ENCODE results near the gene WASHC4.
A peak's percentile ranks its signal among the peaks of the same experiment; 100 is the strongest.
"Not testable (repeated sequence)": the region's sequence is repeated elsewhere in the genome, so short reads cannot be mapped to it uniquely, and the experiment has no call there.

Gene WASHC4

GRCh38 chr12:105095338-105095737 is 12.2 kb upstream of the WASHC4 start:
- DNase-seq, result not testable (repeated sequence)

DNA sequence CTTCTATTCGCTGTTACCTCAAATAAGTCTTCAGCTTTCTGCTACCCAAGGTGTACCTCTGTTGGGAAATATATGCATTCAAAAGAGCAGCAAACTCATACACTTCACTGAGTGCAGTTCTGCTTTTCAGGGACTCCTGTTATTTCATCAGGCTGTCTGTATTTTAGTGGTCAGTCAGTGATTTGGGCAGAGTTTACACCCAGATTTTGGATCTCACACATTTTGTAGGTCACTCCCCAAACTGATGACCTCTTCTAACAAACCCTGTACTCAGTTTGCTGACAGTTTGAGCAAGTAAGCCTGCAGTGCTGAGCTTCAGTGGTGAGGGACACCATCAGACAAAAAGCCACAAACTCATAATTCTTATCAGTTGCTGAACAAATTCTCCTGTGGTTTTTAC is 8.2 kb upstream of the WASHC4 start:
- no peak for DNase-seq

DNA sequence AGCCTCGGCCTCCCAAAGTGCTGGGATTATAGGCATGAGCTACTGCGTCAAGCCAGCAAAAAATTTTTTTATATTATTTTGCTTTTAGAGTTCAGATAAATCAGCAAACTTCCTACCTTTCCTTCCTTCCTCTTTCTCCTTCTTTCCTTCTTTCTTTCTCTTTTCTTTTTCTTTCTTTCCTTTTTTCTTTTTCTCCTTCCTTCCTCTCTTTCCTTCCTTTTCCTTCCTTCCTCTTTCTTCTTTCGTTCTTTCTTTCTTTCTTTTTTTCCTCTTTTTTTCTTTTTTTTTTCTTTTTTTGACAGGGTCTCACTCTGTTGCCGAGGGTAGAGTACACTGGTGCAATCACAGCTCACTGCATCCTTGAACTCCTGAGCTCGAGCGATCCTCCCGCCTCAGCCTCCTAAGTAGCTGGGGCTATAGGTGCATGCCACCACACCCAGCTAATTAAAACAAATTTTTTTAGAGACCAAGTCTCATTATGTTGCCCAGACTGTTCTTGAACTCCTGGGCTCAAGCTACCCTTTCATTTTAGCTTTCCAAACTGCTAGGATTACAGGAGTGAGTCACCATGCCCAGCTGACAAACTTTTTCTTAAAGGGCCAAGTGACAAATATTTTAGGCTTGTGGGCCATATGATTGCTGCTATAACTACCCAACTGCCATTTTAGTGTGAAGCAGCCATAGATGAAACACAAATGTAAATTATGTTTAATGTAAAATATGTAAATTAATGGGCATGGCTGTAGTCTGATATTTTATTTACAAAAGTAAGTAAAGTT is 7.1 kb upstream of the WASHC4 start:
- DNase-seq, result no peak

GRCh38 chr12:105100998-105101397 is 6.5 kb upstream of the WASHC4 start:
- peak; percentile 5 for DNase-seq

DNA sequence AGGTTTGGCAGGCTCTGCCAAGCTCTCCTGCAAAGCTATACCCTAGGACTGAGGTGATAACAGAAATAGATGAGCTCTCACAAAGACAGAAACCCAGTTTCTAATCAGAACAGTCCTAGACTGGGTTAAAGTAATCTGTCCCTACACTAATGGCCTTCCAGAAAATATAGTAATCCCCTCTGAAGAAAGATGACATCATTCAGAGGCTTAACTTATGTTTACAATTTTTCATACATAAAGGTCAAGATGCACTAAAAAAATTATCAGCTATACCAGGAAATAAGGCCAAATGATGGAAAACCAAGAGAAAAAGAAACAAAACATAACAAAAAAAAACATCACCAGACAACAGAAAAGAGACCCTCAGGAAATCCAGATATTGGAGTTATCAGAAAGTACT is 4.9 kb upstream of the WASHC4 start:
- DNase-seq, result no peak

DNA sequence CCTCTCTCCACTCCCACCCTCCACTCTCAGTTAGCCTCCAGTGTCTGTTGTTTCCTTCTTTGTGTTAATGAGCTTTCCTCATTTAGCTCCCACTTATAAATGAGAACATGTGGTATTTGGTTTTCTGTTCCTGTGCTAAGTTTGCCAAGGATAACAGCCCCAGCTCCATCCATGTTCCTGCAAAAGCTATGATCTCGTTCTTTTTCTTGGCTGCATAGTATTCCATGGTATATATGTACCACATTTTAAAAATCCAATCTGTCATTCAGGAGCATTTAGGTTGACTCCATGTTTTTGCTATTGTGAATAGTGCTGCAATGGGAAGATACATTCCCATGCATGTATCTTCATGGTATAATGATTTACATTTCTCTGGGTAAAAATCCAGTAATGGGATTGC is 2.8 kb upstream of the WASHC4 start:
- no peak for DNase-seq

DNA sequence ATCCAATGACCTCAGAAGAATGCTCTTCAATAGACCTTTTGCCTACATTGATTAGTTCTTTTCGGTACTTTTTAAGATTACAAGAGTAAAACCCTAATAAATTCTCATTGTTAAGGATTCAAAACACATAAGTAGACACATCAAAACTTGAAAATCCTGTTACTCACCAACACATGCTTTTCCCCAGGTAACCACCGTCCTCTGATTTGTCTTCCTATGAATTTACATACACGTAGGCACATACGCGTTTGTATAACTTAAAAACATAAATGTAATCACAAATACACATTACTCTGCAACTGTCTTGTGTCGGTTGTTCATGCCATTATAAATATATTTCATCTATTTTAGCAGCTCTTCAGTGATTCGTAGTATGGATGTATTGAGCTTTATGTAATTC is 910 bp upstream of the WASHC4 start:
- no peak for DNase-seq

GRCh38 chr12:105107171-105107493 is 399 bp upstream of the WASHC4 start:
- DNase-seq, result peak; percentile 81

- no peak for DNase-seq
Measured at GRCh38 chr12:105109465-105110212, 2.1 kb downstream of the WASHC4 start.

DNA sequence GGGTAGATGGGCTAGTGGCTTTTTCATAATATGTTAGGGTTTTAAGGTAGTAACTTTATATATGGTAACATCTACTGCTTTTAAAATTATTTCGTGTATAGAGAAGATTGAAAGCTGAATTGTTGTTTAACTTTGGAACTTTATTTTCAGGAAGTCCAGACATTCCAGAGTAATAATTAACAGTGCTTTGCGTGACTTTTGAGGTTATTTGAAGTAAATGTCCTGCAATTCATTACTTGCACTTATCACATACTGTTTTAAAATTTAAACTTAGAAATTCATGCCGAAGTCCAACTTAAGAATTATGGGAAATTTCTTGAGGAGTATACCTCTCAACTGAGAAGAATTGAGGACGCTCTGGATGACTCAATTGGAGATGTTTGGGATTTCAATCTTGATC is 3.3 kb downstream of the WASHC4 start:
- no peak for DNase-seq

DNA sequence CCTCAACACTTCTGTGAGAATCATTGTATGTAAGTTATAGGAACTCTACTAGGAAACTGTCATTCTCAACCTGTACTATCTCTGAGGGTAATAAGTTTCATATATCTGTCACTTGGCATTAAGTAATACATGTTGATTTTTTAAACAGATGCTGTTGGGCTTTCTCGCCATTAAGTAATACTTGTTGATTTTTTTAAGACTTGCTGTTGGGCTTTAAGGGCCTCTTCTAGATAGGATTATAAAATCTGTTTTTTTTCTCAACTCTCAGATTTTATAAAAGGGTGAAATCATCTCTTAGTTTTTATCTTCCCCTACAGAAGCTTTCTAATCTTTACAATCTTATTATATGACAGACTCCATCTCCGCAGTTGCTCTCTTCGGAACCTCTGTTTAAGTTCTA is 5.6 kb downstream of the WASHC4 start:
- no peak for DNase-seq

GRCh38 chr12:105116969-105117368 is 9.4 kb downstream of the WASHC4 start:
- DNase-seq, result no peak

DNA sequence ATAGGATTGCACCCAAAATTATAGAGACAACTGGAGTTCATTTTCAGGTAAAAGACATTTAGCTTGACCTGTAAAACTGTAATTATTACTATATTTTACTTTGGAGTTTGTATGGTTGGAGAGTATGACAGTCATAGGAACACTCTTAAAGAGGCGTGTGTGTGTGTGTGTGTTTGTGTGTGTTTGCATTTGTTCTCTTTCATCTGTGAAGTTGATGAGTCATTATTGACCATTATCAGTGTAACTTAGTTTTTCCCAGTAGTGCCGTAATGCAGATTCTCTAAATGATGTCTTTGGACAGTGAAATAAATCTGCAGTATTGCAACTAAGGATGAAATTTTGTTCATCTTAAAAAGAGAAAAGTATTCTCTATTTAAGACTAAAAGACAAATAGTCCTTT is 13.0 kb downstream of the WASHC4 start:
- no peak for DNase-seq

- DNase-seq, result no peak
Measured at GRCh38 chr12:105138248-105138647, 30.7 kb downstream of the WASHC4 start.

DNA sequence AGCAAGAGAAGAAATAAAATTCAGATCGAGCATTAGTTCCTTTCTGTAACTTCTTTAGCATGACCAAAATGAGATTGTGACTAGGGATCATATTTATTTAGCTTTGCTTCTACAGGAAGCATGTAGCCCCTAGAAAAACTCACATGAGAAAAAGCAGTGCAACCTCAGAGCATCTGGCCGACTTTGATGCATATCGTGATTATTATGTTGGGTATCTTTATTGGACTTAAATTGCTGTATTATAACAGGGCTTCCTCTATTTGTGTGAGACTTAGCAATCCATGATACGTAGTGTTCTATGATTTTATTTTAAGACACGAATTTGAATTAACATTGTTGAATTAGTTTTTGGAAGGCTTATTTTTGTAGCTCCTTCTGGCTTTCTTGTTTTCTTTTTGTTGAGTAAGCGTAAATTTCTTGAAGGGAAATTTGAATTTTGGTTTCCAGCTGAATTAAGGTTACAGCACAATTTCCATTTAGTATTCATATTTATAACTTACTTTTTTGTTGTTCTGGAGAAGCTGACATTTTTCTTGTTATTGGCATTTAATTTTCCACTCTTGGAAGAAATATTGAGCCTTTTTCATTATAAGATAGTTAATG is 33.9 kb downstream of the WASHC4 start:
- no peak for DNase-seq

DNA sequence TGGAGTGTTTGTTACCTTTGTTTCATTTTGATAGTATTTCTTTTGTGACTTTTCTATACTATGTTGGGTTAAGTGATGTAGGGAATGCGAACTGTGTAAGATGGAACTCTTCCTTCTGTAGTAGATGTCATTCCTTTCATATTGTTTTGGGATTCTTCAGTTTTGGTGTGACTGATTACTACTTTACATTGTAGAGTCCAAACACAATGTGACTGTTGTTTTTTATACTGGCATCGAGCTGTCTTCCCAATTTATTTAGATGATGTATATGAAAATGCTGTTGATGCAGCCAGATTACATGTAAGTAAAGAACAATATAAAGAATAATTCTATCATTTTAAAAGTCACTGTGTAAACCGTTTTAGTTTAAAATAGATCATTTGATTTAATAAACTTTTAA is 34.7 kb downstream of the WASHC4 start:
- no peak for DNase-seq

DNA sequence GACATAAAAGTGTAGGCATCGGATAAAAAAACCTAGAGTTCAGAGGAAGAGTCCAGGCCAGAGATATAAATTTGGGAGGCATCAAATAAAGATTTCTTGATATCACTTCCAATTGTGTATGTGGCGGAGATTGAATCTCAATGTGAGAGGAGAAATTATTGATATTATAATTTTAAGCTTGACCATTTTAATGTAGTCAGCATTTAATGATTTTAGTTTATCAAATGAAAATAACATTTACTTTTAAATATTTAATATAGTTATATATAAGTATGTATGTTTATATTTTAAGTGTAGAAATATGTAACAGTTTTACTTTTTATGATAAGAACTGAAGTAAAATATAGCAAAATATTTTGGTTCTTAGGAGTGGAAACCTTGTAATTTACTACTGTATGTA is 48.7 kb downstream of the WASHC4 start:
- DNase-seq, result no peak

- no peak for DNase-seq
Measured at GRCh38 chr12:105157606-105158005, 50.1 kb downstream of the WASHC4 start.

GRCh38 chr12:105158876-105159275 is 51.3 kb downstream of the WASHC4 start:
- no peak for DNase-seq

GRCh38 chr12:105162174-105162573 is 54.6 kb downstream of the WASHC4 start:
- no peak for DNase-seq

- DNase-seq, result peak; percentile 37
Measured at GRCh38 chr12:105164068-105164467, 56.5 kb downstream of the WASHC4 start.

GRCh38 chr12:105166736-105167135 is 59.2 kb downstream of the WASHC4 start:
- DNase-seq, result no peak

DNA sequence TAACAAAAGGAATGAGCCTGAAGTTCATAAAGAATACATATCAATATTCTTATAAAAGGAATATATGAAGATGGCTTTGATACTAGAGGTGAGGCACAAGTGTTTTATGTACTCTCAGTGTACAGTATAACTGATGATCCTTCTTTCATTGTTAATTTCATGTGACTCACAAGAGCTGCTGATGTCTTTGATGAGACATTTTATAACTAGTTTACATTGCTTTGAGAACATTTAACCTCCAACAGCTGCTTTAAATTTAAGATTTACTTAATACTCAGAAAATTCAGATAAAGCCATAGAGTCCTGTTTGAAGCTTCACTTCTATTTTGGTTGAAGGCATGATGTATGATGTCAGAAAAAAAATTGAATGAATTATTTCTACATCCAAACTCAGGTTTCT is 59.8 kb downstream of the WASHC4 start:
- DNase-seq, result no peak

GRCh38 chr12:105168006-105168405 is 60.5 kb downstream of the WASHC4 start:
- no peak for DNase-seq

Measured in NCI-H1105 treated with DMSO at 0.1 percent for 48 hours (cell line).